ENCODE data around the gene TSC1.
"Not testable (repeated sequence)": the region's sequence is repeated elsewhere in the genome, so short reads cannot be mapped to it uniquely, and the experiment has no call there.

Gene TSC1

GRCh38 chr9:132984202-132985070 is 40.0 kb upstream of the TSC1 start:
- H3K9me3 Mint-ChIP-seq = no peaks in the 10 kb centered on the region

GRCh38 chr9:132983491-132984201 is 39.2 kb upstream of the TSC1 start:
- Mint-ChIP-seq H3K4me3 (no peak overlapping the region), H3K9me3 (no peaks in the 10 kb centered on the region), H3K27me3 (ENCODE audit: low read depth) (peaks cover 36% of the 10 kb centered on the region), H3K4me1 (ENCODE audit: low read depth) (no peaks in the 10 kb centered on the region), H3K27ac (no peak overlapping the region), H3K36me3 (ENCODE audit: low read depth) (no peaks in the 10 kb centered on the region)

More at GRCh38 chr9:132984202-132985070, 40.0 kb upstream of the TSC1 start:
- no peaks in the 10 kb centered on the region for H3K4me1 Mint-ChIP-seq (ENCODE audit: low read depth)
- H3K27me3 Mint-ChIP-seq (ENCODE audit: low read depth) = peaks cover 30% of the 10 kb centered on the region
- no peak overlapping the region for H3K27ac Mint-ChIP-seq
- H3K4me3 Mint-ChIP-seq = no peak overlapping the region
- H3K36me3 Mint-ChIP-seq (ENCODE audit: low read depth) = no peaks in the 10 kb centered on the region

- H3K4me3 Mint-ChIP-seq = no peak overlapping the region
- H3K27me3 Mint-ChIP-seq (ENCODE audit: low read depth) = peaks cover 48% of the 10 kb centered on the region
- H3K27ac Mint-ChIP-seq = no peak overlapping the region
- H3K4me1 Mint-ChIP-seq (ENCODE audit: low read depth) = peaks cover 2% of the 10 kb centered on the region
- H3K36me3 Mint-ChIP-seq (ENCODE audit: low read depth) = no peaks in the 10 kb centered on the region
- H3K9me3 Mint-ChIP-seq = no peaks in the 10 kb centered on the region
Measured at GRCh38 chr9:132982458-132982857, 38.0 kb upstream of the TSC1 start.

- Mint-ChIP-seq H3K27me3 (ENCODE audit: low read depth) (peaks cover 61% of the 10 kb centered on the region), H3K36me3 (ENCODE audit: low read depth) (no peaks in the 10 kb centered on the region), H3K4me3 (no peak overlapping the region), H3K27ac (no peak overlapping the region), H3K9me3 (no peaks in the 10 kb centered on the region), H3K4me1 (ENCODE audit: low read depth) (peaks cover 2% of the 10 kb centered on the region)
Measured at GRCh38 chr9:132980157-132980556, 35.7 kb upstream of the TSC1 start.

- peaks cover 69% of the 10 kb centered on the region for H3K27me3 Mint-ChIP-seq (ENCODE audit: low read depth)
- no peak within 1 kb of the TSS for H3K27ac Mint-ChIP-seq
- H3K9me3 Mint-ChIP-seq = no peaks in the 10 kb centered on the region
- H3K4me3 Mint-ChIP-seq = no peak within 1 kb of the TSS
- peaks cover 2% of the 10 kb centered on the region for H3K4me1 Mint-ChIP-seq (ENCODE audit: low read depth)
- no peaks in the 10 kb centered on the region for H3K36me3 Mint-ChIP-seq (ENCODE audit: low read depth)
Measured at GRCh38 chr9:132978451-132979131, 34.2 kb upstream of the TSC1 start, which contains the start of gene GFI1B. Gene GFI1B, plus strand, starts transcription at chr9:132978694. Its CDS starts 7,985 bp downstream, at chr9:132986679.

- no peak overlapping the region for H3K4me3 Mint-ChIP-seq
- peaks cover 5% of the 10 kb centered on the region for H3K4me1 Mint-ChIP-seq (ENCODE audit: low read depth)
- H3K9me3 Mint-ChIP-seq = no peaks in the 10 kb centered on the region
- H3K27me3 Mint-ChIP-seq (ENCODE audit: low read depth) = peaks cover 65% of the 10 kb centered on the region
- no peaks in the 10 kb centered on the region for H3K36me3 Mint-ChIP-seq (ENCODE audit: low read depth)
- no peak overlapping the region for H3K27ac Mint-ChIP-seq
Measured at GRCh38 chr9:132978112-132978450, 33.7 kb upstream of the TSC1 start.

- H3K27ac Mint-ChIP-seq = no peak overlapping the region
- no peaks in the 10 kb centered on the region for H3K36me3 Mint-ChIP-seq (ENCODE audit: low read depth)
- no peak overlapping the region for H3K4me3 Mint-ChIP-seq
- peaks cover 8% of the 10 kb centered on the region for H3K4me1 Mint-ChIP-seq (ENCODE audit: low read depth)
- H3K9me3 Mint-ChIP-seq = no peaks in the 10 kb centered on the region
- H3K27me3 Mint-ChIP-seq (ENCODE audit: low read depth) = peaks cover 57% of the 10 kb centered on the region
Measured at GRCh38 chr9:132976571-132976970, 32.2 kb upstream of the TSC1 start.

- H3K36me3 Mint-ChIP-seq (ENCODE audit: low read depth) = no peaks in the 10 kb centered on the region
- no peaks in the 10 kb centered on the region for H3K9me3 Mint-ChIP-seq
- H3K4me3 Mint-ChIP-seq = no peak overlapping the region
- H3K27me3 Mint-ChIP-seq (ENCODE audit: low read depth) = peaks cover 53% of the 10 kb centered on the region
- peaks cover 8% of the 10 kb centered on the region for H3K4me1 Mint-ChIP-seq (ENCODE audit: low read depth)
- no peak overlapping the region for H3K27ac Mint-ChIP-seq
Measured at GRCh38 chr9:132975961-132976360, 31.5 kb upstream of the TSC1 start.

- no peak overlapping the region for H3K27ac Mint-ChIP-seq
- H3K36me3 Mint-ChIP-seq (ENCODE audit: low read depth) = no peaks in the 10 kb centered on the region
Measured at GRCh38 chr9:132973713-132974112, 29.3 kb upstream of the TSC1 start.

GRCh38 chr9:132973166-132973565 is 28.8 kb upstream of the TSC1 start:
- Mint-ChIP-seq H3K4me3 (no peak overlapping the region), H3K9me3 (no peaks in the 10 kb centered on the region), H3K27me3 (ENCODE audit: low read depth) (peaks cover 28% of the 10 kb centered on the region), H3K36me3 (ENCODE audit: low read depth) (no peaks in the 10 kb centered on the region), H3K4me1 (ENCODE audit: low read depth) (peaks cover 6% of the 10 kb centered on the region), H3K27ac (no peak overlapping the region)

More at GRCh38 chr9:132973713-132974112, 29.3 kb upstream of the TSC1 start:
- Mint-ChIP-seq H3K4me3 (no peak overlapping the region), H3K9me3 (no peaks in the 10 kb centered on the region), H3K27me3 (ENCODE audit: low read depth) (peaks cover 34% of the 10 kb centered on the region), H3K4me1 (ENCODE audit: low read depth) (peaks cover 8% of the 10 kb centered on the region)

- peaks cover 11% of the 10 kb centered on the region for H3K27me3 Mint-ChIP-seq (ENCODE audit: low read depth)
- no peak overlapping the region for H3K4me3 Mint-ChIP-seq
- H3K36me3 Mint-ChIP-seq (ENCODE audit: low read depth) = no peaks in the 10 kb centered on the region
- no peaks in the 10 kb centered on the region for H3K9me3 Mint-ChIP-seq
- H3K27ac Mint-ChIP-seq = no peak overlapping the region
- H3K4me1 Mint-ChIP-seq (ENCODE audit: low read depth) = peaks cover 6% of the 10 kb centered on the region
Measured at GRCh38 chr9:132970324-132971062, 26.1 kb upstream of the TSC1 start.

GRCh38 chr9:132969783-132970182 is 25.4 kb upstream of the TSC1 start:
- H3K36me3 Mint-ChIP-seq (ENCODE audit: low read depth) = no peaks in the 10 kb centered on the region
- H3K4me1 Mint-ChIP-seq (ENCODE audit: low read depth) = peaks cover 6% of the 10 kb centered on the region
- H3K27ac Mint-ChIP-seq = no peak overlapping the region
- no peak overlapping the region for H3K4me3 Mint-ChIP-seq
- H3K27me3 Mint-ChIP-seq (ENCODE audit: low read depth) = peaks cover 4% of the 10 kb centered on the region
- no peaks in the 10 kb centered on the region for H3K9me3 Mint-ChIP-seq

- not testable (repeated sequence) for H3K27me3 Mint-ChIP-seq (ENCODE audit: low read depth); H3K27ac Mint-ChIP-seq; H3K4me3 Mint-ChIP-seq; H3K9me3 Mint-ChIP-seq; H3K36me3 Mint-ChIP-seq (ENCODE audit: low read depth); H3K4me1 Mint-ChIP-seq (ENCODE audit: low read depth)
Measured at GRCh38 chr9:132967908-132968307, 23.5 kb upstream of the TSC1 start.

GRCh38 chr9:132965478-132965877 is 21.1 kb upstream of the TSC1 start:
- Mint-ChIP-seq H3K4me3 (no peak overlapping the region), H3K27ac (no peak overlapping the region), H3K9me3 (no peaks in the 10 kb centered on the region), H3K27me3 (ENCODE audit: low read depth) (no peaks in the 10 kb centered on the region), H3K36me3 (ENCODE audit: low read depth) (no peaks in the 10 kb centered on the region), H3K4me1 (ENCODE audit: low read depth) (no peaks in the 10 kb centered on the region)

Data from T-helper 1 cell treated with Interleukin-12 subunit alpha and Interleukin-12 subunit beta and Interleukin-4 antibody, amounts not matched to agents 30 μg/mL and 1 μg/mL, for 36 hours (primary cell).